ENCODE results near the gene SCAMP1.
"Not testable (repeated sequence)": the region's sequence is repeated elsewhere in the genome, so short reads cannot be mapped to it uniquely, and the experiment has no call there.

SCAMP1 gene

GRCh38 chr5:78359831-78360673 lies at the start of gene SCAMP1:
Gene SCAMP1 (plus strand): TSS chr5:78360617. CDS start chr5:78360672, 55 bp downstream.
- DNase-seq, result peak; percentile 74

- DNase-seq, result no peak
These were observed 42.9 kb upstream of the SCAMP1 start for GRCh38 chr5:78317515-78317914.

GRCh38 chr5:78318337-78318736 lies 42.1 kb upstream of the SCAMP1 start:
- DNase-seq, result no peak

- peak; percentile 51 for DNase-seq
These were observed 40.0 kb upstream of the SCAMP1 start for GRCh38 chr5:78320401-78320800.

- DNase-seq, result no peak
These were observed 37.2 kb upstream of the SCAMP1 start for GRCh38 chr5:78323241-78323640.

- DNase-seq, result no peak
These were observed 33.5 kb upstream of the SCAMP1 start for GRCh38 chr5:78326930-78327329.

GRCh38 chr5:78327761-78328510 lies 32.5 kb upstream of the SCAMP1 start:
- no peak for DNase-seq

GRCh38 chr5:78328585-78329173 lies 31.7 kb upstream of the SCAMP1 start:
- no peak for DNase-seq

- DNase-seq, result no peak
These were observed 28.8 kb upstream of the SCAMP1 start for GRCh38 chr5:78331523-78332080.

GRCh38 chr5:78334811-78335210 lies 25.6 kb upstream of the SCAMP1 start:
- no peak for DNase-seq

GRCh38 chr5:78335976-78336375 lies 24.4 kb upstream of the SCAMP1 start:
- no peak for DNase-seq

- no peak for DNase-seq
These were observed 23.7 kb upstream of the SCAMP1 start for GRCh38 chr5:78336698-78337097.

GRCh38 chr5:78339617-78340436 lies 20.6 kb upstream of the SCAMP1 start:
- no peak for DNase-seq

GRCh38 chr5:78341440-78341839 lies 19.0 kb upstream of the SCAMP1 start:
- no peak for DNase-seq

GRCh38 chr5:78345485-78345884 lies 14.9 kb upstream of the SCAMP1 start:
- no peak for DNase-seq

GRCh38 chr5:78353520-78353919 lies 6.9 kb upstream of the SCAMP1 start:
- no peak for DNase-seq

- no peak for DNase-seq
These were observed 6.2 kb upstream of the SCAMP1 start for GRCh38 chr5:78354066-78354670.

GRCh38 chr5:78355561-78355960 lies 4.9 kb upstream of the SCAMP1 start:
- DNase-seq, result no peak

- DNase-seq, result not testable (repeated sequence)
These were observed 974 bp upstream of the SCAMP1 start for GRCh38 chr5:78359455-78359830.

- no peak for DNase-seq
These were observed 182 bp downstream of the SCAMP1 start for GRCh38 chr5:78360674-78360923.

GRCh38 chr5:78360924-78361630 lies 660 bp downstream of the SCAMP1 start:
- peak; percentile 63 for DNase-seq

- no peak for DNase-seq
These were observed 1.2 kb downstream of the SCAMP1 start for GRCh38 chr5:78361631-78361993.

Measured in NCI-H1105 treated with DMSO at 0.1 percent for 48 hours (cell line).